GM12878 (cell line): Measurements from ENCODE around the gene CACNG4. TPM values are rescaled to one million over a fixed set of nuclear protein-coding genes. Genes with fewer than 3 reads are reported as not detected.
A peak's percentile ranks its signal among the peaks of the same experiment; 100 is the strongest.

ENCODE experiments used
- CBX5 ChIP-seq: sonication (generic); IDR thresholded peaks from 2 replicates; pipeline ENCODE4 v1.6.1; 2016; ENCODE audit warnings: low read depth, moderate library complexity, mild to moderate bottlenecking, inconsistent platforms
- FOS ChIP-seq: IDR thresholded peaks from 3 replicates; pipeline ENCODE4 v1.6.1; 2011; ENCODE audit warnings: borderline replicate concordance; ENCODE audit not compliant: insufficient read length; ENCODE audit errors: extremely low read depth
- FOXM1 ChIP-seq: IDR thresholded peaks from 2 replicates; pipeline ENCODE4 v1.6.1; 2012; ENCODE audit warnings: low read depth, mild to moderate bottlenecking, inconsistent platforms, low read length, moderate library complexity
- HDAC2 ChIP-seq: fragments of 200-600 bp; sonication (generic); IDR thresholded peaks from 2 replicates; pipeline ENCODE4 v1.6.1; 2017
- MYC ChIP-seq: IDR thresholded peaks from 2 replicates; pipeline ENCODE4 v1.6.1; 2011; ENCODE audit warnings: mild to moderate bottlenecking, low read length, moderate library complexity, inconsistent platforms; ENCODE audit not compliant: insufficient read depth, insufficient replicate concordance, insufficient read length, severe bottlenecking
- NR2F1 ChIP-seq: fragments of 450-650 bp; conservative IDR thresholded peaks from 2 replicates; pipeline ENCODE4 v1.6.1; 2017; ENCODE audit warnings: mild to moderate bottlenecking
- RUNX3 ChIP-seq: IDR thresholded peaks from 2 replicates; pipeline ENCODE4 v1.6.1; 2012; ENCODE audit warnings: low read length, inconsistent platforms
- SIX5 ChIP-seq: IDR thresholded peaks from 2 replicates; pipeline ENCODE4 v1.6.1; 2011; ENCODE audit warnings: mild to moderate bottlenecking, low read depth, low read length, moderate library complexity; ENCODE audit not compliant: severe bottlenecking
- SMAD1 ChIP-seq: fragments of 450-650 bp; IDR thresholded peaks from 2 replicates; pipeline ENCODE4 v1.6.1; 2018; ENCODE audit warnings: mild to moderate bottlenecking, low read depth; ENCODE audit not compliant: partially characterized antibody
- SMC3 ChIP-seq: IDR thresholded peaks from 2 replicates; pipeline ENCODE4 v1.6.1; 2011; ENCODE audit warnings: low read length, improper control_type of control experiment, borderline replicate concordance
- SPI1 ChIP-seq: IDR thresholded peaks from 2 replicates; pipeline ENCODE4 v1.6.1; 2011; ENCODE audit warnings: low read depth, mild to moderate bottlenecking, low read length, moderate library complexity, borderline replicate concordance; ENCODE audit not compliant: insufficient read depth
- TARDBP ChIP-seq: IDR thresholded peaks from 2 replicates; pipeline ENCODE4 v1.6.1; 2016; ENCODE audit warnings: borderline replicate concordance
- polyA plus RNA-seq, 11 experiments: library from polyadenylated mRNA; depleted of rRNA in 4 of 11; unstranded in 6 of 11; stranded (reverse) in 5 of 11; fragments of >200 nt; fragmentation: Nextera tagmentation in 4 of 11; fragmentation: Illumina TruSeq in 1 of 11; extraction: Ambion mirVana in 4 of 11; extraction: Trizol in 1 of 11; gene quantifications; 1 replicate in 1 of 11; 2 replicates in 10 of 11; pipeline versions ENCODE4 v1.2.1 to v1.2.3, GENCODE V29; 2011 to 2016; ENCODE audit warnings: inconsistent platforms in 2 of 11, missing spikeins in 2 of 11, low read depth in 1 of 11
- total RNA-seq, 4 experiments: library from RNA; depleted of rRNA in 3 of 4; stranded (reverse); fragments of >200 nt in 3 of 4; fragmentation: Illumina TruSeq in 1 of 4; extraction: Trizol in 1 of 4; gene quantifications; 2 replicates each; pipeline versions ENCODE4 v1.2.1 to v1.2.3, GENCODE V29; 2013 to 2021
- TF ChIP-seq, protein P1 (sequence below): fragments of 150-350 bp; IDR thresholded peaks from 2 replicates; pipeline ENCODE4 v1.6.1; 2016; ENCODE audit warnings: low read depth, low read length
- TF ChIP-seq, protein P2 (sequence below): IDR thresholded peaks from 2 replicates; pipeline ENCODE4 v1.6.1; 2012; ENCODE audit warnings: low read depth, low read length, improper control_type of control experiment
- TF ChIP-seq, protein P3 (sequence below): fragments of 450-650 bp; IDR thresholded peaks from 2 replicates; pipeline ENCODE4 v1.6.1; 2017; ENCODE audit warnings: low read depth, mild to moderate bottlenecking, moderate library complexity
- TF ChIP-seq, protein P4 (sequence below): IDR thresholded peaks from 2 replicates; pipeline ENCODE4 v1.6.1; 2012; ENCODE audit warnings: mild to moderate bottlenecking, low read depth, low read length
- TF ChIP-seq, protein P5 (sequence below): fragments of 450-650 bp; IDR thresholded peaks from 2 replicates; pipeline ENCODE4 v1.6.1; 2017; ENCODE audit warnings: mild to moderate bottlenecking

The CACNG4 gene
- total and polyA plus RNA-seq, 10 of the 15 experiments (the other 5 are each of a cell fraction or from before 2014, with no cell fraction given) = 0.08 TPM; not detected in 8

DNA sequence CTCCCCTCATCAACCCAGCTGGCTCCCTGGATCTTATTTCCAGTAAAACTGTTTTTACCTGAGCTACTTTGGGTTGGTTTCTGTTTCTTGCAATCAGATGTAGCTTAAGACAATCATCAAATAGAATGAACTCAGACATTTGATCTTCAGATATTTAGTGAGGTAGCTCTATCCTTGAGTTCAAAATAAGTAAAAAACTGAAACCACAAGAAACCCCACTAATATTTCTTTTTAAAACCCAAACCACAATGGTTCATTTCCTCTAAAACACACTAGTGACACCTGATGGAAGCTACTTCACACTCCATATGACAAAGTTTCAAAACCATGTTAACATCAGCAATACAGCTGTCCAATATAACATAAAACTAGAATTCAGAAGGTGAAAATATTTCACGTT is 117.6 kb downstream of the CACNG4 start (continued):
- TF ChIP-seq SPI1 = peak; percentile 55; the same call in 1 of the 2 replicates
- TF ChIP-seq RUNX3 = peak; percentile 96
- no peak for TF ChIP-seq FOS
- TF ChIP-seq, protein P1, sequence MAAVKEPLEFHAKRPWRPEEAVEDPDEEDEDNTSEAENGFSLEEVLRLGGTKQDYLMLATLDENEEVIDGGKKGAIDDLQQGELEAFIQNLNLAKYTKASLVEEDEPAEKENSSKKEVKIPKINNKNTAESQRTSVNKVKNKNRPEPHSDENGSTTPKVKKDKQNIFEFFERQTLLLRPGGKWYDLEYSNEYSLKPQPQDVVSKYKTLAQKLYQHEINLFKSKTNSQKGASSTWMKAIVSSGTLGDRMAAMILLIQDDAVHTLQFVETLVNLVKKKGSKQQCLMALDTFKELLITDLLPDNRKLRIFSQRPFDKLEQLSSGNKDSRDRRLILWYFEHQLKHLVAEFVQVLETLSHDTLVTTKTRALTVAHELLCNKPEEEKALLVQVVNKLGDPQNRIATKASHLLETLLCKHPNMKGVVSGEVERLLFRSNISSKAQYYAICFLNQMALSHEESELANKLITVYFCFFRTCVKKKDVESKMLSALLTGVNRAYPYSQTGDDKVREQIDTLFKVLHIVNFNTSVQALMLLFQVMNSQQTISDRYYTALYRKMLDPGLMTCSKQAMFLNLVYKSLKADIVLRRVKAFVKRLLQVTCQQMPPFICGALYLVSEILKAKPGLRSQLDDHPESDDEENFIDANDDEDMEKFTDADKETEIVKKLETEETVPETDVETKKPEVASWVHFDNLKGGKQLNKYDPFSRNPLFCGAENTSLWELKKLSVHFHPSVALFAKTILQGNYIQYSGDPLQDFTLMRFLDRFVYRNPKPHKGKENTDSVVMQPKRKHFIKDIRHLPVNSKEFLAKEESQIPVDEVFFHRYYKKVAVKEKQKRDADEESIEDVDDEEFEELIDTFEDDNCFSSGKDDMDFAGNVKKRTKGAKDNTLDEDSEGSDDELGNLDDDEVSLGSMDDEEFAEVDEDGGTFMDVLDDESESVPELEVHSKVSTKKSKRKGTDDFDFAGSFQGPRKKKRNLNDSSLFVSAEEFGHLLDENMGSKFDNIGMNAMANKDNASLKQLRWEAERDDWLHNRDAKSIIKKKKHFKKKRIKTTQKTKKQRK = no peak
- TF ChIP-seq, protein P2, sequence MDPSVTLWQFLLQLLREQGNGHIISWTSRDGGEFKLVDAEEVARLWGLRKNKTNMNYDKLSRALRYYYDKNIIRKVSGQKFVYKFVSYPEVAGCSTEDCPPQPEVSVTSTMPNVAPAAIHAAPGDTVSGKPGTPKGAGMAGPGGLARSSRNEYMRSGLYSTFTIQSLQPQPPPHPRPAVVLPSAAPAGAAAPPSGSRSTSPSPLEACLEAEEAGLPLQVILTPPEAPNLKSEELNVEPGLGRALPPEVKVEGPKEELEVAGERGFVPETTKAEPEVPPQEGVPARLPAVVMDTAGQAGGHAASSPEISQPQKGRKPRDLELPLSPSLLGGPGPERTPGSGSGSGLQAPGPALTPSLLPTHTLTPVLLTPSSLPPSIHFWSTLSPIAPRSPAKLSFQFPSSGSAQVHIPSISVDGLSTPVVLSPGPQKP = no peak
- no peak for TF ChIP-seq SMAD1
- no peak for TF ChIP-seq NR2F1
- no peak for TF ChIP-seq HDAC2
- no peak for TF ChIP-seq MYC
- TF ChIP-seq SMC3 = peak; percentile 41; the same call in 1 of the 2 replicates
- TF ChIP-seq SIX5 = peak; percentile 2
- TF ChIP-seq, protein P3, sequence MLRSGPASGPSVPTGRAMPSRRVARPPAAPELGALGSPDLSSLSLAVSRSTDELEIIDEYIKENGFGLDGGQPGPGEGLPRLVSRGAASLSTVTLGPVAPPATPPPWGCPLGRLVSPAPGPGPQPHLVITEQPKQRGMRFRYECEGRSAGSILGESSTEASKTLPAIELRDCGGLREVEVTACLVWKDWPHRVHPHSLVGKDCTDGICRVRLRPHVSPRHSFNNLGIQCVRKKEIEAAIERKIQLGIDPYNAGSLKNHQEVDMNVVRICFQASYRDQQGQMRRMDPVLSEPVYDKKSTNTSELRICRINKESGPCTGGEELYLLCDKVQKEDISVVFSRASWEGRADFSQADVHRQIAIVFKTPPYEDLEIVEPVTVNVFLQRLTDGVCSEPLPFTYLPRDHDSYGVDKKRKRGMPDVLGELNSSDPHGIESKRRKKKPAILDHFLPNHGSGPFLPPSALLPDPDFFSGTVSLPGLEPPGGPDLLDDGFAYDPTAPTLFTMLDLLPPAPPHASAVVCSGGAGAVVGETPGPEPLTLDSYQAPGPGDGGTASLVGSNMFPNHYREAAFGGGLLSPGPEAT = no peak
- peak; percentile 19; the same call in 1 of the 2 replicates for TF ChIP-seq FOXM1
- TF ChIP-seq, protein P4, sequence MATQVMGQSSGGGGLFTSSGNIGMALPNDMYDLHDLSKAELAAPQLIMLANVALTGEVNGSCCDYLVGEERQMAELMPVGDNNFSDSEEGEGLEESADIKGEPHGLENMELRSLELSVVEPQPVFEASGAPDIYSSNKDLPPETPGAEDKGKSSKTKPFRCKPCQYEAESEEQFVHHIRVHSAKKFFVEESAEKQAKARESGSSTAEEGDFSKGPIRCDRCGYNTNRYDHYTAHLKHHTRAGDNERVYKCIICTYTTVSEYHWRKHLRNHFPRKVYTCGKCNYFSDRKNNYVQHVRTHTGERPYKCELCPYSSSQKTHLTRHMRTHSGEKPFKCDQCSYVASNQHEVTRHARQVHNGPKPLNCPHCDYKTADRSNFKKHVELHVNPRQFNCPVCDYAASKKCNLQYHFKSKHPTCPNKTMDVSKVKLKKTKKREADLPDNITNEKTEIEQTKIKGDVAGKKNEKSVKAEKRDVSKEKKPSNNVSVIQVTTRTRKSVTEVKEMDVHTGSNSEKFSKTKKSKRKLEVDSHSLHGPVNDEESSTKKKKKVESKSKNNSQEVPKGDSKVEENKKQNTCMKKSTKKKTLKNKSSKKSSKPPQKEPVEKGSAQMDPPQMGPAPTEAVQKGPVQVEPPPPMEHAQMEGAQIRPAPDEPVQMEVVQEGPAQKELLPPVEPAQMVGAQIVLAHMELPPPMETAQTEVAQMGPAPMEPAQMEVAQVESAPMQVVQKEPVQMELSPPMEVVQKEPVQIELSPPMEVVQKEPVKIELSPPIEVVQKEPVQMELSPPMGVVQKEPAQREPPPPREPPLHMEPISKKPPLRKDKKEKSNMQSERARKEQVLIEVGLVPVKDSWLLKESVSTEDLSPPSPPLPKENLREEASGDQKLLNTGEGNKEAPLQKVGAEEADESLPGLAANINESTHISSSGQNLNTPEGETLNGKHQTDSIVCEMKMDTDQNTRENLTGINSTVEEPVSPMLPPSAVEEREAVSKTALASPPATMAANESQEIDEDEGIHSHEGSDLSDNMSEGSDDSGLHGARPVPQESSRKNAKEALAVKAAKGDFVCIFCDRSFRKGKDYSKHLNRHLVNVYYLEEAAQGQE = no peak
- TF ChIP-seq, protein P5, sequence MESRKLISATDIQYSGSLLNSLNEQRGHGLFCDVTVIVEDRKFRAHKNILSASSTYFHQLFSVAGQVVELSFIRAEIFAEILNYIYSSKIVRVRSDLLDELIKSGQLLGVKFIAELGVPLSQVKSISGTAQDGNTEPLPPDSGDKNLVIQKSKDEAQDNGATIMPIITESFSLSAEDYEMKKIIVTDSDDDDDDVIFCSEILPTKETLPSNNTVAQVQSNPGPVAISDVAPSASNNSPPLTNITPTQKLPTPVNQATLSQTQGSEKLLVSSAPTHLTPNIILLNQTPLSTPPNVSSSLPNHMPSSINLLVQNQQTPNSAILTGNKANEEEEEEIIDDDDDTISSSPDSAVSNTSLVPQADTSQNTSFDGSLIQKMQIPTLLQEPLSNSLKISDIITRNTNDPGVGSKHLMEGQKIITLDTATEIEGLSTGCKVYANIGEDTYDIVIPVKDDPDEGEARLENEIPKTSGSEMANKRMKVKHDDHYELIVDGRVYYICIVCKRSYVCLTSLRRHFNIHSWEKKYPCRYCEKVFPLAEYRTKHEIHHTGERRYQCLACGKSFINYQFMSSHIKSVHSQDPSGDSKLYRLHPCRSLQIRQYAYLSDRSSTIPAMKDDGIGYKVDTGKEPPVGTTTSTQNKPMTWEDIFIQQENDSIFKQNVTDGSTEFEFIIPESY = no peak
- no peak for TF ChIP-seq CBX5
- no peak for TF ChIP-seq TARDBP
